ENCODE data around the gene TMEM217. TPM values are rescaled to one million over a fixed set of nuclear protein-coding genes. Genes with fewer than 3 reads are reported as not detected.

The TMEM217 gene
- polyA plus RNA-seq, 1 of the 3 experiments (the other 2 are of a cell fraction) = 1.5 TPM

DNA sequence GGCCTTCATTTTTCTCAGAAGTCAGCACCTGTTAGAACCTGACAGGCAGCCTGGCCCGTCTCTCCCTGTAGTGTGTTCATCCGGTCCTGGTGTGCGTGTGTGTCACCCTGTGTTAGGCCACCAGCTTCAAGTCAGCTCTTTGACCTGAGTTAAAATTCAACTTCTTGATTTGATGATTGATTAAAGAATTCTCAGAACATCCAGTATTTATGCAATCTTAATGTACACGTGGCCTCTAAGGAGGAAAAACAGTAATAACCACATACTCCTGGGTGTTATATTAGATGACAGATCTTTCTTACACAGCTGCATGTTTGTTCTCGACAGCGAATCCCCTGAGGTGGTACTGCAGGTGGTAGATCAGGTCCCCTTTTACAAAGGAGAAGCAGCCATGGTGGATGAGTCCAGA, 19.1 kb upstream of the TMEM217 start:
- H3K4me2 ChIP-seq = no peak overlapping the region
- H2AFZ ChIP-seq (ENCODE audit: low read depth) = no peak overlapping the region
- WGBS (ENCODE audit: low lambda C conversion rate) = 97% methylated on average over 6 of the region's 6 CpGs
- no peak for TF ChIP-seq SMC3 (IDR thresholded peaks at IDR 0.05; ENCODE audit: low read depth, low read length)
- no peaks in the 10 kb centered on the region for H4K20me1 ChIP-seq (ENCODE audit: insufficient read depth)
- no peak overlapping the region for H3K9ac ChIP-seq
- H3K9me3 ChIP-seq = no peaks in the 10 kb centered on the region
- no peaks in the 10 kb centered on the region for H3K9me2 ChIP-seq
- H3K4me3 ChIP-seq (ENCODE audit: low read depth in 2 of 2, low read length in 1 of 2) = no peak overlapping the region
- no peaks in the 10 kb centered on the region for H3K27me3 ChIP-seq (ENCODE audit: insufficient read depth)
- CTCF ChIA-PET = interaction anchor here (1.4 kb wide), 1 partner anchor 27 kb away, joined by 3 read pairs; no protein-coding TSS in a partner anchor
- no peaks in the 10 kb centered on the region for H3F3A ChIP-seq (replicated peaks; ENCODE audit: insufficient read depth)
- POLR2A ChIA-PET = no interaction called here
- DNase-seq = no peak
- no peaks in the 10 kb centered on the region; a peak in 1 of 4 replicates for H3K4me1 ChIP-seq (ENCODE audit: control insufficient read depth in 1 of 2, insufficient read depth in 2 of 2, low read depth in 1 of 2, low read length in 1 of 2)
- H3K36me3 ChIP-seq (replicated peaks in 1 of 2; ENCODE audit: control insufficient read depth in 1 of 2, insufficient read depth in 2 of 2, low read length in 1 of 2) = peaks cover 13 to 16% of the 10 kb centered on the region in 2 experiments
- peaks cover 20% of the 10 kb centered on the region; the same call in 1 of the 2 replicates for H3K79me2 ChIP-seq (ENCODE audit: insufficient read depth)
- H3K27ac ChIP-seq (ENCODE audit: low read depth in 2 of 2, low read length in 1 of 2) = no peak overlapping the region

DNA sequence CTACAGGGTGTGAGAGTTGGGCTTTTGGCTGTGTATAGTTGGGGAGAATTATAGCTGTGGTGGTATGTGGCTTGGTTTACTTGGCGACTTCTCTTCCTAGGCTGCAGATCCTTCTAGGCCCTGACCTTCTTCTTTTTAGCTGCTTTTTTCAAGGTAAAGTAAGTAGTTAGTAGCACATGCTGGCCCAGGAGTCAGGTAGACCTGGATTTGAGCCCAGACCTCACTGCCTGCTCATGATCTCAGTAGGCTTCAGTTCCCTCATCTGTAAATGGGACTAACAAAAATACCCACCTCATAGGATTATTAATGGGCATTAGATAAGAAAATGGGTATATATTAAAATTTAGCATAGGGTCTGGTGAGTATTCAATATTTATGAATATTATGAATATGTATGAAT, 17.4 kb upstream of the TMEM217 start:
- Histone ChIP-seq H3K9me2 (no peaks in the 10 kb centered on the region), H3K27ac (ENCODE audit: low read depth in 2 of 2, low read length in 1 of 2) (no peak overlapping the region), H3K9ac (no peak overlapping the region), H2AFZ (ENCODE audit: low read depth) (no peak overlapping the region), H3K36me3 (replicated peaks in 1 of 2; ENCODE audit: control insufficient read depth in 1 of 2, insufficient read depth in 2 of 2, low read length in 1 of 2) (peaks cover 11 to 22% of the 10 kb centered on the region in 2 experiments), H3K4me1 (ENCODE audit: control insufficient read depth in 1 of 2, insufficient read depth in 2 of 2, low read depth in 1 of 2, low read length in 1 of 2) (no peaks in the 10 kb centered on the region; a peak in 1 of 4 replicates), H3K27me3 (ENCODE audit: insufficient read depth) (no peaks in the 10 kb centered on the region), H3K79me2 (ENCODE audit: insufficient read depth) (peaks cover 20% of the 10 kb centered on the region; the same call in 1 of the 2 replicates), H3F3A (replicated peaks; ENCODE audit: insufficient read depth) (no peaks in the 10 kb centered on the region), H3K9me3 (no peaks in the 10 kb centered on the region), H3K4me2 (no peak overlapping the region), H4K20me1 (ENCODE audit: insufficient read depth) (no peaks in the 10 kb centered on the region), H3K4me3 (ENCODE audit: low read depth in 2 of 2, low read length in 1 of 2) (no peak overlapping the region)
- TF ChIP-seq RXRA (IDR thresholded peaks at IDR 0.05; ENCODE audit: borderline replicate concordance, low read depth) = no peak
- no peak for TF ChIP-seq EP300 (IDR thresholded peaks at IDR 0.05; ENCODE audit: borderline replicate concordance in 1 of 2, low read depth in 1 of 2, low read length in 1 of 2)
- TF ChIP-seq FOXM1 (IDR thresholded peaks at IDR 0.05; ENCODE audit: low read depth) = no peak
- TF ChIP-seq, protein P1, sequence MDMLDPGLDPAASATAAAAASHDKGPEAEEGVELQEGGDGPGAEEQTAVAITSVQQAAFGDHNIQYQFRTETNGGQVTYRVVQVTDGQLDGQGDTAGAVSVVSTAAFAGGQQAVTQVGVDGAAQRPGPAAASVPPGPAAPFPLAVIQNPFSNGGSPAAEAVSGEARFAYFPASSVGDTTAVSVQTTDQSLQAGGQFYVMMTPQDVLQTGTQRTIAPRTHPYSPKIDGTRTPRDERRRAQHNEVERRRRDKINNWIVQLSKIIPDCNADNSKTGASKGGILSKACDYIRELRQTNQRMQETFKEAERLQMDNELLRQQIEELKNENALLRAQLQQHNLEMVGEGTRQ (IDR thresholded peaks at IDR 0.05; ENCODE audit: borderline replicate concordance, low read depth, low read length) = no peak
- no peak for TF ChIP-seq GATA2 (CRISPR knock-in tag; IDR thresholded peaks at IDR 0.05)
- TF ChIP-seq YY1 (IDR thresholded peaks at IDR 0.05; ENCODE audit: low read depth) = no peak
- TF ChIP-seq, protein P2, sequence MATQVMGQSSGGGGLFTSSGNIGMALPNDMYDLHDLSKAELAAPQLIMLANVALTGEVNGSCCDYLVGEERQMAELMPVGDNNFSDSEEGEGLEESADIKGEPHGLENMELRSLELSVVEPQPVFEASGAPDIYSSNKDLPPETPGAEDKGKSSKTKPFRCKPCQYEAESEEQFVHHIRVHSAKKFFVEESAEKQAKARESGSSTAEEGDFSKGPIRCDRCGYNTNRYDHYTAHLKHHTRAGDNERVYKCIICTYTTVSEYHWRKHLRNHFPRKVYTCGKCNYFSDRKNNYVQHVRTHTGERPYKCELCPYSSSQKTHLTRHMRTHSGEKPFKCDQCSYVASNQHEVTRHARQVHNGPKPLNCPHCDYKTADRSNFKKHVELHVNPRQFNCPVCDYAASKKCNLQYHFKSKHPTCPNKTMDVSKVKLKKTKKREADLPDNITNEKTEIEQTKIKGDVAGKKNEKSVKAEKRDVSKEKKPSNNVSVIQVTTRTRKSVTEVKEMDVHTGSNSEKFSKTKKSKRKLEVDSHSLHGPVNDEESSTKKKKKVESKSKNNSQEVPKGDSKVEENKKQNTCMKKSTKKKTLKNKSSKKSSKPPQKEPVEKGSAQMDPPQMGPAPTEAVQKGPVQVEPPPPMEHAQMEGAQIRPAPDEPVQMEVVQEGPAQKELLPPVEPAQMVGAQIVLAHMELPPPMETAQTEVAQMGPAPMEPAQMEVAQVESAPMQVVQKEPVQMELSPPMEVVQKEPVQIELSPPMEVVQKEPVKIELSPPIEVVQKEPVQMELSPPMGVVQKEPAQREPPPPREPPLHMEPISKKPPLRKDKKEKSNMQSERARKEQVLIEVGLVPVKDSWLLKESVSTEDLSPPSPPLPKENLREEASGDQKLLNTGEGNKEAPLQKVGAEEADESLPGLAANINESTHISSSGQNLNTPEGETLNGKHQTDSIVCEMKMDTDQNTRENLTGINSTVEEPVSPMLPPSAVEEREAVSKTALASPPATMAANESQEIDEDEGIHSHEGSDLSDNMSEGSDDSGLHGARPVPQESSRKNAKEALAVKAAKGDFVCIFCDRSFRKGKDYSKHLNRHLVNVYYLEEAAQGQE (IDR thresholded peaks at IDR 0.05; ENCODE audit: low read depth, low read length) = no peak
- no peak for TF ChIP-seq RAD21 (IDR thresholded peaks at IDR 0.05; ENCODE audit: low read length)
- no peak for TF ChIP-seq TCF12 (IDR thresholded peaks at IDR 0.05)
- DNase-seq = no peak
- ChIA-PET POLR2A (no interaction called here), CTCF (interaction anchor here (0.5 kb wide), 1 partner anchor 386 kb away, joined by 3 read pairs; no protein-coding TSS in a partner anchor)
- WGBS (ENCODE audit: low lambda C conversion rate) = 93% methylated on average over 1 of the region's 1 CpG

Measured in SK-N-SH (cell line).